Activated CD4-positive, alpha-beta memory T cell treated with anti-CD3 and anti-CD28 coated beads for 36 hours (primary cell): ENCODE data around the gene RIN1. TPM values are rescaled to one million over a fixed set of nuclear protein-coding genes. Genes with fewer than 3 reads are reported as not detected.
A peak's percentile ranks its signal among the peaks of the same experiment; 100 is the strongest.

Experiments used
- CTCF ChIA-PET: fragments of 350-600 bp; sonication (Branson Sonifier 250); formaldehyde crosslinking; loops from one replicate; lab custom pipeline; 2021; ENCODE audit warnings: antibody characterized with exemption, inconsistent platforms; lab: Charles Lee
- POLR2A ChIA-PET: fragments of 350-600 bp; sonication (Branson Sonifier 250); formaldehyde crosslinking; loops from one replicate; lab custom pipeline; 2021; ENCODE audit warnings: antibody characterized with exemption; lab: Charles Lee
- DNase-seq: peaks from one replicate; pipeline ENCODE4 v3.0.0-alpha.2; 2020
- H3K27ac Mint-ChIP-seq: one replicate; pipeline ENCODE4 v1.8.0; 2021; ENCODE audit warnings: mixed read lengths
- H3K27me3 Mint-ChIP-seq: one replicate; pipeline ENCODE4 v1.8.0; 2021; ENCODE audit warnings: mixed read lengths
- H3K36me3 Mint-ChIP-seq: one replicate; pipeline ENCODE4 v1.8.0; 2021; ENCODE audit warnings: mixed read lengths
- H3K4me1 Mint-ChIP-seq: one replicate; pipeline ENCODE4 v1.8.0; 2021; ENCODE audit warnings: low read depth, mixed read lengths
- H3K4me3 Mint-ChIP-seq: one replicate; pipeline ENCODE4 v1.8.0; 2021; ENCODE audit warnings: mild to moderate bottlenecking, mixed read lengths
- H3K9me3 Mint-ChIP-seq: one replicate; pipeline ENCODE4 v1.8.0; 2021; ENCODE audit warnings: mixed read lengths
- intact Hi-C: fragments of 100-400 bp; cut with micrococcal nuclease; formaldehyde crosslinking; loops from one replicate; pipeline ENCODE4 v1.15.1; 2023
- total RNA-seq, 2 experiments: library from RNA; stranded (reverse); gene quantifications; one replicate each; pipeline ENCODE4 v1.2.3, GENCODE V29; 2021

The RIN1 gene
- total RNA-seq, 2 experiments from 2014 or later: 1.0 to 1.6 TPM

DNA sequence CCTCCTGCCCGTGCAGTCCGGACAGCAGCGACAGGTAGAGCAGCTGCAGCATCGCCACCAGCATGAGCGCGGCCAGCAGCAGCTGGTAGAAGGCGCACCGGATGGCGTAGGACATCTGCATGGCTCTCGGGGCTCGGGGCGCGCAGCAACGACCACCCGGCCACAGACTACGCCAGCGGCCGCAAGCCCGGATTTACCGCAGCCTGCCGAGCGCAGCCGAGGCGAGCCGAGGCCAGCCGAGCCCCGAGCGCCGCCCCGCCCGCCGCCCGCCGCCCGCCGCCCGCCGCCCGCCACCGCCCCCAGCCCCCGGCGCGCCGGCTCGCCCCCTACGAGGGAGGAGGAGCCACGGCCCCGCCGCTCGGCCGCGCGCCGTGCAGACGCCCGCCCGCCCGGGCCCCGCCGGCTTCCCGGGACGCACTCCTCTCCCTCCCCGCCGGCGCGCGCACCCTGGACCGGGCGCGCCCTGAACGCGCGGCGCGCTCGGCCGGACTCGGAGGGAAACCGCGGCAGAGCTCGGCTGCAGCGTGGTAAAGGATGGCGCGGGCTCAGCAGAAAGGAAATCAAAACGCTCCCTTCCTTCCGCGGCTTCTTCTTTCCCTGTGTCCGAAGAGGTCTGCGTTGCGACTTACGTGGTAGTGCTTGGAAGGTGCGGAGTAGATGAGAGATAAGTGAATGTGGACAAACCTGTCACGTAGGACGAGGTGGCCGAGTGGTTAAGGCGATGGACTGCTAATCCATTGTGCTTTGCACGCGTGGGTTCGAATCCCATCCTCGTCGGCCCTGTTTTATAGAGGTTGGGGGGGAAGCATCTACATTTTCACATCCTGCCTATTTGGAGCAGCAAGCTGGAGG is 11.4 kb upstream of the RIN1 start, which contains the start of gene B4GAT1:
Gene B4GAT1 (minus strand): TSS at position 205 of the 852 bp plus-strand sequence. CDS start 84 bp downstream, at position 121.
- POLR2A ChIA-PET: interaction anchor here (0.8 to 1.5 kb wide), 4 partner anchors 14 to 132 kb away, joined by 3 to 5 read pairs (median 4); partner anchors contain the start of gene DPP3
- H3K4me3 Mint-ChIP-seq: peak within 1 kb of the TSS; percentile 89
- H3K36me3 Mint-ChIP-seq: peaks cover 6% of the 10 kb centered on the region
- H3K27me3 Mint-ChIP-seq: peaks cover 3% of the 10 kb centered on the region
- CTCF ChIA-PET: interaction anchor here (1.0 to 1.8 kb wide), 8 partner anchors 16 to 60 kb away, joined by 3 to 11 read pairs (median 4); no protein-coding TSS in a partner anchor
- H3K9me3 Mint-ChIP-seq: peaks cover 2% of the 10 kb centered on the region
- peaks cover 45% of the 10 kb centered on the region for H3K4me1 Mint-ChIP-seq
- peak; percentile 94 for DNase-seq
- peak within 1 kb of the TSS; percentile 96 for H3K27ac Mint-ChIP-seq
- intact Hi-C loops: loop anchor here (5.0 kb wide), 1 partner anchor 40 kb away; no protein-coding TSS in a partner anchor

DNA sequence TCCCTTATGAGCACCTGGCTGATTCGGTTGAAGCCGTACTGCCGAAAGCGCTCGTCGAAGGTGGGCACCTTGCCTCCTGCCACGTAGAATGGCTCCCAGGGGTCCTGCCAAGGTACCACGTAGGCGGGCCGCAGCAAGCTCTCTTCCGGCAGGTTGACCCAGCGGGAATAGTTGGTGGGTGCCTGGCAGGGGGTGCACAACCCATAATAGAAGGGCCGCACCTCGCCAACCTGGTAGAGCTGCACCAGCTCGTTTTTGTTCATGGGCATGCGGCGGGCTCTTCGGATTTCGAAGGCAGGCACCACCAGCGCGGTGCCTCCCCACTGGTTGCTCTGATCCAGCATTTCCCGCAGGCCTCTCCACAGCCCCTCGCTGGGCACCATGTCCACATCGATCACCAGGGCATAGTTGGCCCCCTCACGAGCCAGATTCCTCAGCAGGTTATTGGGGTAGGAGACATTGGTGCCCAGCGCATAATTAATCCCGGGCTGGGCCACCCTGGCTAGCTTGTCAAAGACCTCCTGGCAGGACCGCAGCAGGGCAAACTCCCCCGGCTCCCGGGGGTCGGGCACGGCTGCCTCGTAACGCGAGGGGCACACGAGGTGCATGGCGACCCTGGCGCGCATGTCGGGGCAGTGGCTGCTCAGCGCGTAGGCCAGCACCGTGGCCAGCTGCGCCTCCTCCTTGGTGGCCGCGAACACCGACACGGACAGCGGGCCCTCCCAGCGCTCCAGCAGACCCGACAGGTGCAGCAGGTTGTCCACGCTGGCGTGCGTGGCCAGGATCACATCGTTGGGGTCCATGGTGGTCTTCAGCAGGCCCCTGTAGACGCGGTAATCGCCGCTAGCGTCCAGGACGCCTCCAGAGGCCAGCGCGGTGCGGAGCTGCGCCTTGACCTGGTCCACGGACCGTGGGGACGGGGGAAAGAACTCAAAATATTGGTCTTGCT is 10.5 kb upstream of the RIN1 start:
- CTCF ChIA-PET: interaction anchor here (0.6 to 3.5 kb wide), 7 partner anchors 17 to 679 kb away, joined by 3 to 14 read pairs (median 5); partner anchors contain the start of gene MRPL11
- no peak for DNase-seq
- POLR2A ChIA-PET: interaction anchor here (1.2 to 1.5 kb wide), 2 partner anchors 24 to 133 kb away, joined by 4 to 5 read pairs; partner anchors contain the start of gene DPP3
- Mint-ChIP-seq H3K27ac (peak overlapping the region; percentile 62), H3K9me3 (peaks cover 2% of the 10 kb centered on the region), H3K27me3 (peaks cover 3% of the 10 kb centered on the region), H3K4me1 (peaks cover 46% of the 10 kb centered on the region), H3K4me3 (peak overlapping the region; percentile 74), H3K36me3 (peaks cover 6% of the 10 kb centered on the region)
- intact Hi-C loops: loop anchor here (5.0 kb wide), 1 partner anchor 41 kb away; no protein-coding TSS in a partner anchor

DNA sequence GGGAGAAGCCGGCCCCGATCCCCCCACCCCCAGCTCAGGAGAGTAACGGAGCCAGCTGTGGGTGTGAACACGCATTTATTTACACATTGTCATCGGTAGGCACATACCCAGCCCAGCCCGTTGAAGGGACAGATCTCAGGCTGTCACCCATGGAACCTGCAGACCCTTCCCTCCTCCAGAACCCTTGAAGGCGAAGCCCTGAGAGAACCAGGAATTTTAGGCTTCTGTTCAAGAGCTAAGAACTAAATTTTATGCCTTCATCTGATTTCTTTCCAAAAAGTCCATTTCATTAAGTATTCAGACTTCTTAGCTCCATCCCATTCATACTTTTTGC is 9.0 kb upstream of the RIN1 start:
- Mint-ChIP-seq H3K27me3 (peaks cover 3% of the 10 kb centered on the region), H3K27ac (peak overlapping the region; percentile 85), H3K4me1 (peaks cover 50% of the 10 kb centered on the region), H3K9me3 (peaks cover 2% of the 10 kb centered on the region), H3K4me3 (peak overlapping the region; percentile 94), H3K36me3 (peaks cover 13% of the 10 kb centered on the region)
- no peak for DNase-seq
- POLR2A ChIA-PET: interaction anchor here (0.5 to 1.5 kb wide), 4 partner anchors 33 to 1421 kb away, joined by 3 to 6 read pairs (median 4); no protein-coding TSS in a partner anchor
- intact Hi-C loops: loop anchor here (1.0 to 5.0 kb wide), 4 partner anchors 33 to 498 kb away; partner anchors contain the start of genes RAB1B and RCE1
- CTCF ChIA-PET: interaction anchor here (0.7 to 3.5 kb wide), 5 partner anchors 19 to 93 kb away, joined by 3 to 33 read pairs (median 8); partner anchors contain the start of gene MRPL11

DNA sequence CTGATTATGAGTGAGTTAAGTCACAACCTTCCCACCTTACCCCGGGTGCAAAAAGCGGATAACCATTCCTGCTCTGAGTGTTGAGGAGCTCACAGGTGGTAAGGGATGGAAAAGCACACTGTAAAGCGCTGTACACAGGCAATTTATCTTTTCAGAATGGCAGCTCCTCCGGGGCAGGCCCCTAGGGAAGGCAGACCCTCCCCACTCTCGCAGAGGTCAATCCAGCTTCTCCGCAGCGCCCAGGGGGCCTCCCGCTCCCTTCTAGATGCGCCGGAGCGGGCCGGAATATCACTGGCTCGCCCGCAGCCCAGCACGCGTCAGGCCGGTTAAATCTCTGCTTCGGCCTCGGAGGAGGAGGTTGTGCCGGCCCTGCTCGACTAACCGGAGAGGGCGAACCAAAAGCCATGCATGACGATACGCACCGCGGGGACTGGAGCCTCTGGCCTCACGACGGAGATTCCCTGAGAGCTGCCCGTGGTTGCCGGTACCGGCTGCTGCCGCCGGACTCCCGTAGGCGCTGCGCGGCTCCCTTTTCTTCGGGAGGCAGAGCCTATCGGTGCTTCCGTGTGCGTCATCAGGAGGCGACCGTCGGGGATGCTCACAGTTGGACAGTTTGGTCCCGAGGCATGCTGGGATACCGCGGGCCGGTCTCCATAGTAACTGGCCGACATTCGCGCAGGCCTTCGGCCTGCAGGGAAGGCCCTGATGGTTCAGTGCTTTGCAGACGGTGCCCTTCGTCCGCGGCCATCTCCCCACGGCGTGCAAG is 8.5 kb upstream of the RIN1 start, which contains the start of gene BRMS1:
Gene BRMS1 (minus strand): TSS at position 555 of the 766 bp plus-strand sequence. CDS start 2,870 bp downstream, outside the sequence.
- POLR2A ChIA-PET: interaction anchor here (0.5 to 1.5 kb wide), 5 partner anchors 26 to 1421 kb away, joined by 3 to 6 read pairs (median 4); no protein-coding TSS in a partner anchor
- CTCF ChIA-PET: interaction anchor here (0.6 to 3.5 kb wide), 11 partner anchors 9 to 507 kb away, joined by 3 to 33 read pairs (median 4); partner anchors contain the start of genes MRPL11 and RIN1

DNA sequence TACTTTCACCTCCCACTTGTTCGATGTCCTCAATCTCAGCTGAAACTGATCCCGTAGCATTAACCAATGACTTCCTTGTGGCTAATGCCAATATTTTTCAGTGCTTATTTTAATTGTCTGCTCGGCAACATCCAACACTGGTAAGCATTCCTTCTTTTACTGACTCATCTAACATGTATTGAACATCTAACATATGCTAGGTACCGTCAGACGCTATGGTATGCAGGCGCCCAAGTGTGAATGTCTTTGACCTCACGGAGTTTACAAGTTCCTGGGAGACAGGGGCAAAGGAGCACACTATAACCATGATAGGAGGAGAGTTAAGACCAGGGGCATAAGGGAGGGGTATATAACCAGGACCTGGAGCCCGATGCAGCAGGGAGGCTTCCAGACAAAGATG is 6.9 kb upstream of the RIN1 start:
- Mint-ChIP-seq H3K27ac (no peak overlapping the region), H3K27me3 (peaks cover 3% of the 10 kb centered on the region), H3K36me3 (peaks cover 18% of the 10 kb centered on the region), H3K9me3 (peaks cover 2% of the 10 kb centered on the region), H3K4me3 (peak overlapping the region; percentile 94), H3K4me1 (peaks cover 43% of the 10 kb centered on the region)
- intact Hi-C loops: no loop called here
- no peak for DNase-seq
- CTCF ChIA-PET: interaction anchor here (1.2 to 2.9 kb wide), 4 partner anchors 31 to 508 kb away, joined by 3 to 33 read pairs (median 6); no protein-coding TSS in a partner anchor
- POLR2A ChIA-PET: no interaction called here

More for the DNA sequence above, 8.5 kb upstream of the RIN1 start, which contains the start of gene BRMS1:
- H3K27ac Mint-ChIP-seq: peak within 1 kb of the TSS; percentile 85
- H3K36me3 Mint-ChIP-seq: peaks cover 15% of the 10 kb centered on the region
- peak within 1 kb of the TSS; percentile 94 for H3K4me3 Mint-ChIP-seq
- intact Hi-C loops: loop anchor here (1.0 to 5.0 kb wide), 4 partner anchors 32 to 499 kb away; partner anchors contain the start of genes RAB1B and RCE1
- peaks cover 2% of the 10 kb centered on the region for H3K9me3 Mint-ChIP-seq
- peaks cover 3% of the 10 kb centered on the region for H3K27me3 Mint-ChIP-seq
- peak; percentile 98 for DNase-seq
- H3K4me1 Mint-ChIP-seq: peaks cover 50% of the 10 kb centered on the region

DNA sequence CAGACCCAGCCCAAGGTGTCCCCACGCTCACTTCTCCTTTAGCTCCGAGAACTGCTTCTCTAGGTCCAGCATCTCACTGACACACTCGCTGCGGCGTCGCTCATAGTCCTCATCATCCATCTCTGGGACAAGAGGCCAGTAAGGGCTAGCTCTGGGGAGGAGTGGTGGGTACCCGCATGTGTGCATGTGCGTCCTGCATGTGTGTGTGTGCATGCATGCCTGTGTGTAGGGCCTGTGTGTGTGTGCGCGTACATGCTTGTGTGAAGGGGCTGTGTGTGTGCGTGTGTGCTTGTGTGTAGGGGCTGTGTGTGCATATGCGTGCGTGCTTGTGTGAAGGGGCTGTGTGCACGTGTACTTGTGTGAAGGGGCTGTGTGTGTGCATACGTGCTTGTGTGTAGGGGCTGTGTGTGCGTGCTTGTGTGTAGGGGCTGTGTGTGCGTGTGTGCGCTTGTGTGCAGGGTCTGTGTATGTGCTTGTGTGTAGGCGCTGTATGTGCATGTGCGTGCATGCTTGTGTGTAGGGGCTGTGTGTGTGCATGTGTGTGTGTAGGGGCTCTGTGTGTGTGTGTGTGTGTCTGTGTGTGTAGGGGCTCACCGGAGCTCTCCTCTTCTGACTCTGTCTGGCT is 5.4 kb upstream of the RIN1 start:
- intact Hi-C loops: no loop called here
- ChIA-PET POLR2A (interaction anchor here (0.6 kb wide), 1 partner anchor 13 kb away, joined by 3 read pairs; no protein-coding TSS in a partner anchor), CTCF (no interaction called here)
- DNase-seq: no peak
- H3K4me3 Mint-ChIP-seq: no peak overlapping the region
- H3K36me3 Mint-ChIP-seq: peaks cover 21% of the 10 kb centered on the region
- no peak overlapping the region for H3K27ac Mint-ChIP-seq
- no peaks in the 10 kb centered on the region for H3K27me3 Mint-ChIP-seq
- no peaks in the 10 kb centered on the region for H3K9me3 Mint-ChIP-seq
- H3K4me1 Mint-ChIP-seq: peaks cover 49% of the 10 kb centered on the region

DNA sequence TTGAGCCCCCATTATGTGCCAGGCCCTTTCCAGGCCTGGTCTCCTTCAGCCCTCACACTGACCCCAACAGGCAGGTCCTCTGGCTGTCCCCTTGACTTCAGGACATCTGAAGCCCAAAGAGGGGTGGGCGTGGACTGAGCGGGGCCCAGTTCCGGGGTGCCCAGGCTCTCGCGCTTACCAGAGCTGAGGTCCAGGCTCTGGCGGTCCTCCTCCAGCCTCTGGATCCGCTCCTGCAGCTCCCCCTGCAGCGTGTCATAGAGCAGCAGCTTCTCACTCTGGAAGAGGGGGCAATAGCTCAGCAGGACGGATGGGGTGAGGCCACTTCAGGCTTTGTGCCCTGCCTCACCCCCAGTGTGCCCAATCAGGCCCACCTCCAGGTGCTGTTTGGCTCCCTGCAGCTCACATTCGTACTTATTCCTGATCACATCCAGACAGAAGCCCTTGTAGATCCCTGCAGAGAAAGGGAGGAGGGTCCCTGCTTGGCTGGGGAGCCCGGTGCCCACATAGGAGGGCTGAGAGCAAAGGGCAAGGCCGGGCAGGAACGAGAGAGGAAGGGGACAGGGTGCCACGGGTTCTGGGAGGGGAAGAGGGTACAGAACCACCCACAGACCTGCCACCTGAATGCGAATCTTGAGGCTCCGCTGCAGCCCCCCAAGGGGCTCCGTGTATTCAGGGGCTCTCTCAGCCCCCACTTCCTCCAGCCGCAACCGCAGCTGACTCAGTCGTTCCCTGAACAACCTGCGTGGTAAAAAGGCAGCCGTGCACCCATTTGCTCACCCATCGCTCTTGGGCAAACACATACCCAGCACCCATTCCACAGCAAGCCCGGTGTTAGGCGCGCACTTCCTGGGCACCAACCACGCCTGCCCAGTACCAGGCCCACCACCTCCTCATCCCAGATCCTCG is 4.6 kb upstream of the RIN1 start:
- intact Hi-C loops: no loop called here
- ChIA-PET CTCF (no interaction called here), POLR2A (no interaction called here)
- H3K4me3 Mint-ChIP-seq: no peak overlapping the region
- H3K4me1 Mint-ChIP-seq: peaks cover 49% of the 10 kb centered on the region
- no peak for DNase-seq
- no peaks in the 10 kb centered on the region for H3K9me3 Mint-ChIP-seq
- H3K27me3 Mint-ChIP-seq: no peaks in the 10 kb centered on the region
- no peak overlapping the region for H3K27ac Mint-ChIP-seq
- H3K36me3 Mint-ChIP-seq: peaks cover 21% of the 10 kb centered on the region

DNA sequence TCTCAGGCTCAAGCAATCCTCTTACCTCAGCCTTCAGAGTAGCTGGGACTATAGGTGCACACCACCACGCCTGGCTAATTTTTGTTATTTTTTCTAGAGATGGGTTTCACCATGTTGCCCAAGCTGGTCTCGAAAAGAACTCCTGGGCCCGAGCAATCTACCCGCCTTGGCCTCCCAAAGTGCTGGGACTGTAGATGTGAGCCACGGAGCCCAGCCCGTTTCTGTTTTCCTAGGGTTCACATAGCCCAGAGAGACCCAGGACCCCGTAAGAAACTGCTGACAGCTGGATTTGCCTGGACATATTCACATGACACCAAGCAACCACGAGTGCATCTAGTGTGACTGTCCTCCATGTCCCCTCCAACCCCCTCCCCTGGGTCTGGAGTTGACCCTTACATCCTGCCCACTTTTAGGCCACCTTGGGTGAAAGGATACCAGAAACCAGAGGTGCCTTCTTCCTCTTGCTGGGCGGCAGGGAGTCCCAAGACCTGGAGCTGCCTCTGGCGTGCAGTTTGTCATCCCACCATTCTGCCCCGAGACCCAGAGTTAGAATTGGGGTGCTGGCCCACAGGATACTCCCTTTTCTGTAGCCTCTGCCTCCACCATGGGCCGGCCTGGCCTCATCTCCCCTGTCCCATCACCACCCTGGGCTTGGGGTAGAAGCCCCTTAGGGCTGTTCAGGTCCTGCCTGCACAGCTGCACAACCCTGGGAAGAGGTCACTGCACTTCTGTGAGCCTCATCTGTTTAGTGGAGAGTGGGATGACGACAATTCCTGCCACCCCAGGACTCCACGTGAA is 3.7 kb upstream of the RIN1 start:
- Mint-ChIP-seq H3K27me3 (no peaks in the 10 kb centered on the region), H3K36me3 (peaks cover 21% of the 10 kb centered on the region)

DNA sequence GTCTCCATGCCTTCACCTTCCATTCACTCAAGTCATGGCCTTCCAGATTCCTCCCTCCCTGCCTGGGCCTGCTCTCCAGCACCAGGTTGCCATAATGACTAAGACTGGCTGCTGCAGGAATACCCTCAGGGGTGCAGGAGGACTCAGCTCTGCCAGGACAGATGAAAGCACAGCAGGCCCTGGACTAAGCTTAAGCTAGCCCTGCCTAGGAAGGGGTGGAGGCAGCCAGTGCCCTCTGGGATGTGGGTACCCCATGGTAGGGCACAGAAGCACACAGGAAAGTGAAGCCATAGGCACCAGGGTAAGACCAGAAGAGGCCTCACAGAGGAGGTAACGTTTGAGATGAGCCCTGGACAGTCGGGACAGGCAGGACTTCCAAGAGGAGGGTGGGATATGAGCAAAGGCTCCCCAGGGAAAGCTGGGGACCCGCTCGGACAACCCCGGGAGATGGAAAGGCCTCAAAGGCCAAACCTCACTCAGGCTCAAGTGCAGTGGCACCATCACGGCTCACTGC is 3.0 kb upstream of the RIN1 start:
- Mint-ChIP-seq H3K36me3 (peaks cover 21% of the 10 kb centered on the region), H3K27ac (no peak overlapping the region), H3K4me1 (peaks cover 40% of the 10 kb centered on the region), H3K27me3 (no peaks in the 10 kb centered on the region), H3K4me3 (no peak overlapping the region), H3K9me3 (no peaks in the 10 kb centered on the region)
- CTCF ChIA-PET: interaction anchor here (1.1 to 1.3 kb wide), 2 partner anchors 24 to 28 kb away, joined by 3 to 4 read pairs; no protein-coding TSS in a partner anchor
- POLR2A ChIA-PET: no interaction called here
- no peak for DNase-seq
- intact Hi-C loops: no loop called here

More for the DNA sequence above, 3.7 kb upstream of the RIN1 start:
- no peak for DNase-seq
- no peak overlapping the region for H3K27ac Mint-ChIP-seq
- H3K4me3 Mint-ChIP-seq: no peak overlapping the region
- CTCF ChIA-PET: interaction anchor here (1.3 kb wide), 1 partner anchor 28 kb away, joined by 4 read pairs; no protein-coding TSS in a partner anchor
- POLR2A ChIA-PET: no interaction called here
- intact Hi-C loops: no loop called here
- peaks cover 43% of the 10 kb centered on the region for H3K4me1 Mint-ChIP-seq
- H3K9me3 Mint-ChIP-seq: no peaks in the 10 kb centered on the region
